COLO668 (cell line): Measurements from ENCODE around the gene FCN2.

ENCODE experiments used
- DNase-seq: peaks from one replicate; lab custom pipeline; 2025; ENCODE audit not compliant: unreplicated experiment; lab: John Stamatoyannopoulos, UW

Gene FCN2

DNA sequence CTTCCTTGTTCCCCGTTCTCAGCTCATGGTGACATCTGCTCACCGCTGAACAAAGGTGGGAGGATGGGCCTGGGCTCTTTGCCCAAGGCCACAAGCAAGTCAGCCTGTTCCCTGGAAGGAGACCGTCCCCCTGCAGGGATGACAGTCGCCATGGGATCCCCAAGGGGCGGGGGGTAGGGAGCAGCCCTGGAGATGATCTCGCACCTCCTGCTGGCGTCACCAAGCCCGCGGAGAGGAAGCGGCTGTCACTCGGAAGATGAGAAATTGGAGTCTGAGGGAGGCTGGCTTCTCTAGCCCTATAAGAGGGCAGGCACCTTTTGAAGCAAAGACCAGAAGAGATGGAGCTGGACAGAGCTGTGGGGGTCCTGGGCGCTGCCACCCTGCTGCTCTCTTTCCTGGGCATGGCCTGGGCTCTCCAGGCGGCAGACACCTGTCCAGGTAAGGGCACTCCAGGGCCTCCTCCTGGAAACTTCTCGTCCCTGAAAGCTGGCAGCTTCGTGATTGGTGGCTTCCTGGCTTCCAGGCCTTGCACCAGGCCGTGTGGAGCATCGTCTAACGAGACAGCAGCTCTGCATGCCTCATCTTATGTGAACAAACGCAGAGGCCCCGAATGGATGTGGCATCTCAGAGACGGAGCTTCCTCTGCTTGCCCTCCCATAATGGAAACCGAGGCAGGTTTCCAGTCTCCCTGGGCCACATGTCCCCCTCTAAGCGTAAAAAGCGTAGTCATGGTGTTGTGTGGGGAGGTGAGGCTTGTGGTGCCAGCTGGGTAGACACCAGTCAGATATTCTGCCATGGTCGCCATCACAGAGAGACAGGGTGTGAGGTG is at the start of gene FCN2:
Gene FCN2, plus strand, starts transcription at position 327 of the 829 bp plus-strand sequence. Its CDS starts 12 bp downstream, at position 339.
- no peak for DNase-seq

DNA sequence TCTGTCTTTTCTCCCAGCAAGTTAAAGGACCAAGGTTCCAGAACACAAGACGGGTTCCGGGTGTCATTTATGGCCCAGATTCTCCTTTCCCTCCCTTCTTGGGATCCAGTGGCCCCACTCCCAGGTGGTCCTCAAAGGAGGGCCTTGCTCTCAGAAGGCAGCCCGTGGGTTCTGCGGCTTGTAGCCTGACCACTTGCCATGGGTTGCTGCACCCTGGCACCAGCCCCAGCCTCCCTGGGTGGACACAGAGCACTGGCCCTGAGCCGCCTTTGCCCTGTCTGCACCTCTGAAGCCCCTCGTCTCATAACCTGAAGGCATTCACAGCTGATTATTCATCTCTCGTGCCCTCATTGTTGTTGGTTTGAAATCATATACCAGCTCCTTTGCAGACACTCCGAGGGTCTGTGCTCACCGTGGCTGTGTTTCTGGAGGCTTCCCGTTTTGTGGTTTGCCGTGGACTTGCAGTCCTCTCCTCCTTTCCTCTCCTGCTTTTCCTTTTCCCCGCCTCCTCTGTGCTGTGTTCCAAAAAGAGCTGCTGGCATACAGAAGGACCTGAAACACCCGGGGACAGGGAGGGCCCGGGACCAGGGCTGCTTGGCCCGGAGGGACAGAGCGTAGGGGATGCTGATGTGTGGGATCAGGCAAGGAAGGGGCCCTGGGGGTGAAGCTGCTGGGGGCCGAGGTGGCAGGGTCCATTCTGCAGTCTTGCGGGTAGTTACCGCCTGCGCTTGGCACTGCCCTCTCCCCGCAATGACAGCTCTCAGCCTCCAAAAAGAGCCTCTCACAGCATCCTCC is 49.5 kb upstream of the FCN2 start:
- no peak for DNase-seq

DNA sequence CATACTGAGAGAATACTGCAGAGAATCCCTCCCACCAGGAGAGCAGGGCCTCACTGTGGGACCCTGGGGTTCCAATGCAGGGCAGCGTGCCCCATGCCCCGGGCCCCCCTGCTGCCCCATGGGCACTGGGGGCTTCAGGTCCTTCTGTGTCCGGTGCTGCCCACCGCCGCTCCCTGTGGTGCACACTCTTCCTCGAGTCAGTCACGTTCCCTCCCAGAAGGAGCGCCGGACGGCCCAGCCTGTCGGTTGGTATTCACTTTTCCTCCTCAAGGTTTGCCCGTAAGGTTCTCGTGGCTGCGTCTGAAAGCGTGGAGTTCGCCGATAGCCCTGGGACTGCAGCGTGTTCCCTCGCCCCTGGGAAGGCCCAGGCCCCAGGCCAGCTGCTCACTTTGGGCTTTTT is 48.1 kb upstream of the FCN2 start:
- no peak for DNase-seq

DNA sequence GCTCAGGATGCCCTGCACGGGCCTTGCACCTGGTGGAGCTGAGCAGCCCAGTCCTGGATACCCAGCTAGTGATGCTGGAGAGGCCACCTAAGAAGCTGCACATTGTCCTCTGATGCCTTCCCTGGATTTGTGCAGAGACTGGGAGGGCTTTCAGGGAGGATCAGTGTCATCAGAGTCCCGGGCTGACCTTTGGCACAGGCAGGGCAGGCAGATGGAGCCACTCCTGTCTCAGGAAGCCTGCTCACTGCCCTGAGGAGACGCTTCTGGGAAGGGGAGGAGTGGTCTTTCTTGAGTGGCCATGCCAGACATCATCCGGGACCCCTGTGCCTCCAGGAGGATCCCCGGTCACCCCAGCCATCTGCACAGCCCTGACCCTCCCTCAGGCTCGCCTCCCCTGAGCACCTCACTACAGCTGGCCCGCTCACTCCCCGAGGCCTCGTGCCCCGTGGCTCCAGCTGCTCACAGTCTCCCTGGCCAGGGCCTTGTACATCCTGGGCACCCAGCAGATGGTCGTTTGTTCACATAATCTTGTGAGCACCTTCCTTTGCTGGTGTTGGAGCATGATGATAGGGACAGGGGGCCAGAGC is 47.2 kb upstream of the FCN2 start:
- DNase-seq: no peak

DNA sequence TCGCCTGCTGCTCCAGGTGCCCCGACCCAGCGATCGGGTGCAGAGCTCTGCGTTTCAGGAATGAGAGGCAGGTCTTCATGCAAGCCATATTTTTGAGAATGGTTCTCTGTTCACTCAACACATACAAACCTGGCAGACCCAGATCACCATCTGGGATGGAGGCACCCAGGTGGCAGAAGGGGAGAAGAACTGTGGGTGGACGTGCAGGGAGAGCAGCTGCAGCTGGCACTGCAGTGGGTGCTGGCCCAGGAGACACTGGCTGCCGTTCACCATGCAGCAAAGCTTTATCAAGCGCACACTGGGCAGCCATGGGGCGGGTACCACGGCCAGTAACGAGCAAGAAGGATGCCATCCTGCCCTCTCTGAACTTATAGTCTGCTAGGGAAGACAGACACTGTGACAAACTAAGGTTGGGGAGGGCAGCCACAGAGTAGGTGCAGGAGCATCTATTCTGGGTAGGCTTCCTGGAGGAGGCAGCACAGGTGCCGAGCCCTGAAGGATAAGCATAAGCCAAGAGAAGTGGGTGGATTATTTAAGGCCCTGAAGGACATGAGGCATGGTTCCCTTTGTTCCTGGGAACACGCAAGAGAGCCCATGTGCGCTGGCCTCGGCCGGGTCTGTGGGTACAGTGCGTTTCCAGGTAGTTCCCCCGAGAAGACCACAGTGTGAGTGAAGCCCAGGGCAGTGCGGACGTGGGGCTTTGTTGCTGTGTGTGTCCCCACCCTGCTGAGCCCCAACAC is 46.2 kb upstream of the FCN2 start:
- no peak for DNase-seq

DNA sequence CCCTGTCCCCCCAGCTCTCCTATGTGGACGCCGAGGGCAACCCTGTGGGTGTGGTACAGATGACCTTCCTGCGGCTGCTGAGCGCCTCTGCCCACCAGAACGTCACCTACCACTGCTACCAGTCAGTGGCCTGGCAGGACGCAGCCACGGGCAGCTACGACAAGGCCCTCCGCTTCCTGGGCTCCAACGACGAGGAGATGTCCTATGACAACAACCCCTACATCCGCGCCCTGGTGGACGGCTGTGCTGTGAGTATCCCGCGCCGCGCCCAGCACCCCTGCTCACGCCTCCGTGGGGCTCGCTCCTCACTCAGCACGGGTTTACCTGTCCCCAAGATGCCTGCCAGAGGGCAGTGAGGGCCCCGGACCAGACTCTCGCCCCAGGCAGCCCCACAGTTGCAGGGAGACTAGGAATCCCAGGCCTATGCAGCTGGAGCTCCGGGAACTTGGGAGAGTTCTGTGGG is 45.6 kb upstream of the FCN2 start:
- DNase-seq: no peak

DNA sequence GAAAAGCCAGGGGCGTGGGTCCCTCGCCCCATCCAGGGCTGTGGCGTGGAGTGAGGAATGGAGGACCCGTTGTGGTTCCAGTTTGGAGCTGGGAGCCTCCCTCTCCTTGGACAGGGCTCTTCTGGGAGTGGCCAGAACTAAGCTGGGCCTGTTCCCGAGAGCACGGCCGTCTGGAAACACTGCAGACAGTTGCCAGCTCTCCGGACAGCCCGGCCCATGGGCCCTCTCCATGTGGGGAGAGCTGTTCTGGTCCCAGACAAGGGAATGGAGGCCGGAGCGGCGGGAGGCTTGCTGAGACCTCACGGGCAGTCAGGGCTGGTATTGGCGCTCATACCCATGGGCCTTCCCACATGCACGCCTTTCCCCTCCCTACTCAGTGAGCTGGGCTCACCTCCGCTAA is 45.2 kb upstream of the FCN2 start:
- no peak for DNase-seq

DNA sequence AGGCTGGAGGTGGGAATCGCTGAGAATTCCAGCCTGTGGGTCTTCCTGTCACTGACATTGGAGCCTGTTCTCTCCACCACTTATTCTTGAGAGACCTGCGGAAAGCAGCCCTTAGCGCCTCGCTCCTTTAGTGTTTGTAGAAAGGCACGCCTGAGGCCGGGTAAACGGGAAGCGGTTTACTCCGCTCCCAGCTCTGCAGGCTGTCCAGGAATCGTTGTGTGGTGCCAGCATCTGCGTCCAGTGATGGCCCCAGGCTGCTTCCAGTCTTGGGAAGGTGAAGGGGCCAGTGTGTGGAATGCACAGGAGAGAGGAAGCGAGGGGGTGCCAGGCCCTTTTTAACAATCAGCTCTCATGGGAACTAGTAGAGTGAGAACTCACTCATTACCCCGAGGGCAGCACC is 44.6 kb upstream of the FCN2 start:
- DNase-seq: no peak

DNA sequence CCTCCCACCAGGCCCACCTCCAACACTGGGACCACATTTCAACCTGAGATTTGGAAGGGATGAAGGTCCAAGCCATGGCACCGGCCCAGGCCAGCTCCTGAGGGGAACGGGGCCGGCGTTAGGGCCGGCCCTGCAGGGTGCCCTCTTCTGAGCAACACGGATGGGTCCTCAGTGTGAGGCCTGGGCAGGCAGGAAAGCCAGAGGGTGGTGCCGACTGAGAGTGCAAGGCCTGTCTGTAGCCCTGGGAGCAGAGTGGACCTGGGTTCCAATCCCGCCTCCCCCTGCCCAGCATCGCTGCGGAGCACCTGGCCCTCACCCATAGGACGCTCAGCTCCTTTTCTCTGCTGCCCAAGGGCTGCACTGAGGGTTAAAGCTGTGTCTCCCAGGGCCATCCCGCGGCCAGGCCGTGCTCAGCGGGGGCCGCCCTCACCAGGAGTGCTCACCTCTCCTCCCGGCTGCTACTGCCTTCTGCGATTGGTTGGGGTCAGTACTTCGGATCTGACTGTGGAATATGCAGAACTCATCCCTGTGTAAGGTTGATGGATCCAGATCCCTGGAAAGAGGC is 44.1 kb upstream of the FCN2 start:
- DNase-seq: no peak

DNA sequence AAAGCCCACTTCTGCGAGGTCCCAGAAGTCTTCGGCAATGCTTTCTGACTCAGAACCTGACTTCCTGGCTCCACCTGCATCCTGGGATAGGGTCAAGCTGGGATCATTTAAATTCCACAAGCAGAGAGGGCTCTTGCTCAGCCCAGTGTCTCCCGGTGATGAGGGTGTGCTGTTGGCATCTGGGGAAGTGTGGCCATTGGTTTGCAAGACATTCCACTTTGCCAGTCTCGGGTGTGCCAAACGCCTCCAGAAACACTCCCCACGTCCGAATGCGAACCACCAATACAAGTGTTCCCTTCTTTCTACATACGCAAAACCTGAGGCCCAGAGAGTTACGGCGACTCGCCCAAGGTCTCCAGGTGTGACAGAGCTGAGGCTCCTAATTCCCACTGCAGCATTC is 43.1 kb upstream of the FCN2 start:
- no peak for DNase-seq

DNA sequence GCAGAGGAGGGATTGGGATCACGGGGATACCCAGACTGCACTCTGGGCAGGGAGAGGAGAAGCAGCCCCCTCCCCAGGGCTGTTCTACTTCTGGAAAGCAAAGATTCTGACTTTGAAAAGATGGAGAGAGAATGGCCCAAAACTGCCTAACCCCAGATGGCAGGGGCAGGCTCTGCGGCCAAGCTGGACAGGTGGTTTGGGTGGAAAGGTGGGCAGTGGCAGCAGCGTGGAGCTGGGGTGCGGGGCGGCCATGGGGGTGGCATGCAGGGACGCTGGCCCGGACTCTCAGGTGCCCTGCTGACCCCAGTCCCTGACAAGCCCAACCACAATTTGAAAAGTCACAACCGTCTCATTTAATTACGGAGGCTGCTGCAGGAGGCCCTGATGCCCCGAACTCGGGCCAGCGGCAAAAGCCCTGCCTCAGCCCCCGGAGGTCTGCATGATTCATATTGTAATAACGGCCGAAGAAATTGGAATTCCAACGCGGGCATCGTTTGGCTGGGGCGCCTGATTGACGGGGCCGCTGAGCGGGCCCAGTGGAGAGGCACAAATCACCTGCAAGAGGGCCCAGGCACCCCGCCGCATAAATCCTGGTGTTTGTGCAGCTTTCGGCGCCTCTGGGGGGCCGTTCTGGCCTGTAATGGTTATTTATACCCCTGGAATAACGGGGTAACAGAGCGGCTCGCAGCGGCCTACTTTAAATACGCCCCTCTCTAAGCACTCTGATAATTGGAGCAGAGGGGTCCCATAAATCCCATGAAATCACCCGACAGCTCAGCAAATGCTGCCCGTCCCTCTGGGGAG is 41.8 kb upstream of the FCN2 start:
- DNase-seq: no peak

DNA sequence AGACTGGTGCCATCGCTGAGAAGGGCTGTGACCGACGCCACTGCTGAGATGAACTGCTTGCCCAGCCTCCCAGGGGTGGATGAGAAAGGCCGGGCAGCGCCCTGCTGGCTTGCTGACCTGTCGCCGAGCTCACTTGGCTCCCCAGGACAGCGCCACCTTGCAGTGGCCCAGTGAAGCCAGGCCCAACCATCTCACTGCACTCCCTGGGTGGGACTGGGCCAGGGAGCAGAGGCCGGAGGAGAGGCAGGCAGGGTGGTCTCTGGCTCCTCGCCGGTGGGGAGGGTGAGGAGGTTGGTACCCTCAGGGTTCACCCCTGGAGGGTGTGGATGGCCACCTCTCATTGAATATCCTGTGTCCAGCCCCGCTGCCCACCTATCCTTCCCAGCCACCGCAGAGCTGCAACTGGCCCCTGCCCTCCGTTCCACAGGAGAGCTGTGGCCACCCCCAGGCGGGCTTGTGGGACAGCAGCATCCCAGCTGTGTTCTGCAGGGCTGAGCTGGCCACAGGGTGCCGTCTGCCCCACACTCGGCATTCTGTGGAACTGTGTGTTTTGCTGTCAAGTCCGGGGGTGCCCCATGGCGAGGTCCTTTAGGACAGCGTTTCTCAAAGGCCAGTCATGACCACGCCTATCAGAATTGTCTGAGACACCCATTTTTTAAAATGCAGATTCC is 41.0 kb upstream of the FCN2 start:
- DNase-seq: no peak

DNA sequence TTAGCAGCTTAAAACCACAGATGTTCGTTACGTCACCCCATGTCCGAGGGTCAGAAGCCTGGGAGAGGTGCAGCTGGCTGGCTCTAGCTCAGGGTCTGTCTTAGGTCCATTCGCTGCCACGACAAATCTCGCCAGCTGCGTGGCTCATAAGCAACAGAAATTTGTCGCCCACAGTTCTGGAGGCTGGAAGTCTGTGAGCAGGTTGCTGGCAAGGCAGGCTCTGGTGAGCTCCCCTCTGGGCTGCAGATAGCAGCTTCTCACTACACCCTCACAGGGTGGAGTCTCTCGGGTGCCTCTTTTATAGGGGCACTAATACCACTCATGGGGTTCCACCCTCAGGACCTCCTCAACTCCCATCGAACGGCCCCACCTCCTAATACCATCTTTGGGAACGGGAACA is 40.1 kb upstream of the FCN2 start:
- DNase-seq: no peak

DNA sequence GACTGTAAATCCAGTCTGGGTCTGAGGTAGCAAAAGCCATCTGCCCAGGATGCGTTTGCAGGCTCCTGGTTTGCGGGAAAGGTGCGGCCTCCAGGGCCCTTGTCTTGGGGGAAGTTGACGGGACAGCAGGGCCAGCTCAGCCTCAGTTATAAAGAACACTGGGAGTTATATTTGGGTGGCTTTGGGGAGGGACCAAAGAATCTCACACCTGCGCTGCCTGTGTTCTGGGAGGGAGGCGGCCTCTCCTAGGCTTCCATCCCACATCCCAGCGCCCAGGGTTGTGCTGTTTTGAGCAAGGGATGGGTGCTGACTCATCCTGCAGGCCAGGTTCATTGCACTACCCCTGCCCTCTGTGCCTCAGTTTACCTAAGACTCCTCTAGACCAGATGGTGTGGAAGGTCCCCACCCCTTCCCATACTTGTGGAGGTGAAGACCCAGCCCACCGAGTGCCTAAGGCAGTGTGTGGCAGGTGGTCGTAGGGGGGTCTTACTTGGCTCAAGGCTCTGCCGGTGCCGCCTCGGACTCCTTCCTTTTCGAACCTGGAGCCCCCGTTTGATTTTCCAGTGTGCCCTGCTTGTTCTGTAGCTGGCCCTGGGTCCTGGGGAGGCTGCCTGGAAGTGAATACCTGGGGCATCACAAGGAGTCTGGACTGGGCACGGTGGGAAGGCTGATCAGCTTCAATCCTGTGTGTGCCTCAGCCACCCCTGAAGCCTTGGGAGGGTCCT is 39.3 kb upstream of the FCN2 start:
- no peak for DNase-seq

DNA sequence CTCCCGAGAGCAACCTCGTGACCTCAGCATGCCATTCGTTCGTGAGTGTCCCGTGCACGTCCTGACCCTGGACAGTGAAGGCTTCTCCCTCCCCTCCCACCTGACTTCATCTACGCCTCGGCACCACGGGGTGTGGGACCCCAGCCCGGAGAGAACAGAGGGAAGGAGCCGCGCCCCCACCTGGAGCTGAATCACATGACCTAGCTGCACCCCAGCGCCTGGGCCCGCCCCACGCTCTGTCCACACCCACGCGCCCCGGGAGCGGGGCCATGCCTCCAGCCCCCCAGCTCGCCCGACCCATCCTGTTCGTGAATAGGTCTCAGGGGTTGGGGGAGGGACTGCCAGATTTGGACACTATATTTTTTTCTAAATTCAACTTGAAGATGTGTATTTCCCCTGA is 38.3 kb upstream of the FCN2 start:
- no peak for DNase-seq

DNA sequence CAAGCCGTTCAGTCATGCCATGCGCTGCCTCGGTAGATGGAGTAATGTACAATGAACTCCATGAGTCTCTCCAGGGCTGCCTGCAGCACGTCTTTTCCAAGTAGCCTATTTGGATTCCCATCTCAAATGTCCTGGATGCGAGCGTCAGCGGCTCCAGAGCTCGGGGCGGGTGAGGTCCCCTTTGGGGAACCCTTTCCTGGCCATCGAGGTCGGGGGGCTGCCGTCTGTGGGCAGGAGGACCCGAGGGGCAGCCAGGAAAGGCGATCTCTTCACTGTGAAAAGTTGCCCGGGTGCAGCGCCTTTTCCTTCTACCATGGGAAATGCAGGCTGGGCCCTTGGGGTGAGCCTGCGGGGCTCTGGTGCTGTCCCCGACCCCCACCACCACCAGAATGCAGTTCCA is 36.9 kb upstream of the FCN2 start:
- DNase-seq: no peak

DNA sequence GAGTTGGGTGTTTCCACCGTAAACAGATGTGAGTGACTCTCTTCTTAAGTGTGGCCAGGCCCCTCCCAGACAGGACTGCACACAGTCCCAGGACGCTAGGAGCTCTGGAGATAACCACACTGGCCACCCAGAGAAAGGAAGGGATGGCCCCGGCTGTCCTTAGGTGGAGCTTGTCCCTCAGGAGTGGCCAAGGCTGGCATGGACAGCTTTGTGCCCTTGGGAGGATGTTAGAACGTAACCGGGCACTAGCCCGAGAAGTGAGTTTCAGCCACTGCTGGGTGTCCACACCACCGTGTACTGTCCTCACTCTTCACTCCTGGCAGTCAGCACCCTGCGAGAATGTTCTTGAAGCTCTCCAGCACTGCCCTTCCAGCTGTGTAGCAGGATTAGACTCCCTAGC is 35.8 kb upstream of the FCN2 start:
- DNase-seq: no peak

DNA sequence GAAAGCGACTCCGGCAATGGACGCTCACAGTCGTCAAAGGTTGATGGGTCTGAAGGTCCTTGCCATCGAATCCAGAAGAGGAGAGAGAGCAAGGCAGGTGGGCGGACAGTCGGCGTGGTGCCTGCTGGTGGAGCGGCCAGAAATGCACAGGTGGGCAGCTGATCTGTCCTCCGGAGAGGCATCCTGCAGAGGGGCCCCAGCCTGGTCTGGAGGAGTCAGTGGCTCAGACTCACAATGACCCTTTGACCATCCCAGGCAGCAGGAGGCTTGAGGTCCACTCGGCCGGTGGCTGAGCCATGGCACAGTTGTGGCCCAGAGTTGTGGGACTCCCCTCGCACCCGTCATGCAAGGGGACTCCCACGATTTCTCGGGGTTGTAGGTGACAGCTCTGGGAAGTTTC is 34.4 kb upstream of the FCN2 start:
- no peak for DNase-seq

DNA sequence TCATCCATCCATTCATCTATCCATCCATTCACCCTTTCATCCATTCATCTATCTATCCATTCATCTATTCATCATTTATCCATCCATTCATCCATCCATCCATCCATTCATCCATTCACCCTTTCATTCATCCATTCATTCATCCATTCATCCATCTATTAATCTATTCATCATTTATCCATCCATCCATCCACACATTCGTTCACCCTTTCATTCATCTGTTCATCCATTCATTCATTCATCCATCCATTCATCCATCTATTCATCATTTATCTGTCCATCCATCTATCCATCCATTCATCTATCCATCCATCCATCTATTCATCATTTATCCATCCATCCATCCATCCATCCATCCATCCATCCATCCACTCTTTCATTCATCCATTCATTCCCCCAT is 33.9 kb upstream of the FCN2 start:
- no peak for DNase-seq
